Measurements from ENCODE around the gene ERF.

ERF gene

DNA sequence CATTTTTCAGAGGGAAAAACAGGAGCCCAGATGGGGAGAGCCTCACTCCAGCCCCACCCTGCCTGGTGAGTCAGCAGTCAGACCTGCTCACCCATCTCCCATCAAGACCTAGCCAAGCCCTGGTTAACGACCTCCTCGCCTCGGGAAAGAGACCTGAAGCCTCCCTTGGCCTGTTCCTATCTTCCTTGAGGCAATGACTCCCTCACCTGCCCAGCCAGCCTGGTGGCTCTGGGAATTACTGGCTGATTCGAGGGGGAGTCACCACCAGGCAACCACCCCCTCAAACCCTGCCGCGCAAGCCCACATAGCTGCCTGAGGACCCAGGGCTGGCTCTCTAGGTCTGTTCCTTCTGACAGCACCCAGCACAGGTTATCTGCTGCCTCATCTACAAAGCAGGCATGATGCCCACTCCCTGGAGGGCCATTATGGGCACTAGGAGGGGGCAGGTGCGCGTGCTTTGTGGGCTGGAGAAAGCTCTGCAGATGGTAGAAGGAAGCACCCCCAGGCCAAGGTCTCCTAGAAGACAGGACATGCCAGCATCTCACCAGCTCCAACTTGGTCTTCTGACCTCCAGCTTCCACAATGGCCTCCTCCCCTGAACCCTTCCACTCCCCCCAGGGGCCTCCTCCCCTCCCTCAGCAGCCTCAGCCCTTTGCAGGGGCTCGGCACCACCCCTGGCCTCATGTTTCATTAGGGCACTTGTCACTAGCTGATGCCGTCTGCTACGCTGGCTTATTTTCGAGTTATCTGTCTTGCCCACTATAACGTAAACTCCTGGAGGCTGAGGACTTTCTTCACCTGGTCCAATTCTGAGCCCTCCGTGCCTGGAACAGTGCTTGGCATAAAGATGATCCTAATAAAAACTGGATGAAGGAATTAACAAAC is 47.8 kb downstream of the ERF start:
- no peak for DNase-seq

GRCh38 chr19:42204664-42205063 is 50.3 kb downstream of the ERF start:
- DNase-seq, result no peak

DNA sequence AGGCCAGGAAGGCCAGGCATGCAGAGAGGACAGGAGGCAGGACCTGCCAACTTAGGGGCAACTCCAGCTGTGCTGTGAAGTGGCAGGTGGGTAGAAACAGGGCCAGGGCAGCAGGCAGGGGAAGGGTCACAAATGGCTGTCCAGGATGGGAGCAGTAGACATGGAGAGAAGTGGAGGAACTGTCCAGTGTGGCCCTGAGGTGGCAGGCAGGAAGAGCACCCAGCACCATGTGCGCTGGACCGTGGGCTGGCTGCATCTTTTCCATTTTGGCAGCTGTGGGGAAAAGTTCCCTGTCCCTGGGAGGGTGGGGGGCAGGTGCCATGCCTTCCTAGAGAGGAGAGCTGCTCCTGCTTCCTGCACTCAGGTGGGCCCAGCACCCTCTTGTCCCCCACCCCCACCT is 51.2 kb downstream of the ERF start:
- DNase-seq, result no peak

- peak; percentile 69 for DNase-seq
Measured at GRCh38 chr19:42202290-42202880, 52.5 kb downstream of the ERF start.

DNA sequence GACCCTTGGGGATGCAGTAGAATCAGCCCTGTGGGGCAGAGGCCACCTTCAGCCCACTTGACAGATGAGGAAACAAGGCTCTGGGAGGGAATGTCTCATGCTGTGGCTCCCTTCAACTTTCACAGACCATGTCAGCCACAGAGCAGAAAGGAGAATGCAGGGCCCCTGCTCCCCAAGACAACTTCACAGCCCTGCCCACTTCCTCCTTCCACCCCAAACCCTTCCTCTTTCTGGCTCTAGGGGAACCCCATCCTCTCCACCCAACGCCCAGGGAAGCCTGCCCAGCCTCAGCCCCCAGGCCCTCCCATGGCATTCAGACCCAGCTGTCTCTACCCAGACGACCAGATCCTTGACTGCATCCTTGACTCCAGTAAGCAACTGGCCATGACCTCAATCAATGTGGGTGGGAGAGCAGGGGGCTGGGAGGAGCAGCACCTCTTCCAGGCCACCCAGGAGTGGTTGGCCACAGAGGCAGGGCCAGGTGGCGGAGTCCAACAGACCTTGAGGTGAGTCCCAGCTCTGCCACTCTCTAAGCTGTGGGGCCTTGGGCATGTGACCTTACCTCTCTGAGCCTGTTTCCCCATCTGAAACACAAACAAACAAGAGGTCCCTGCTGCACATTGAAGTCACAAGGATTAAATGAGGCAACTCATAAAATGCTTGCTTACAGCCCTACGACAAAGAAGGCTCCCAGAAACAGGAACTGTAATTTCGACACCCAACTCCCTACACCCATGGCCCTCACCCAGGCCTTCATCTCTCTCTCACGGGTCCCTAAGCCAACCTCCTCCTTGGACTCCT is 53.2 kb downstream of the ERF start:
- peak; percentile 98 for DNase-seq

DNA sequence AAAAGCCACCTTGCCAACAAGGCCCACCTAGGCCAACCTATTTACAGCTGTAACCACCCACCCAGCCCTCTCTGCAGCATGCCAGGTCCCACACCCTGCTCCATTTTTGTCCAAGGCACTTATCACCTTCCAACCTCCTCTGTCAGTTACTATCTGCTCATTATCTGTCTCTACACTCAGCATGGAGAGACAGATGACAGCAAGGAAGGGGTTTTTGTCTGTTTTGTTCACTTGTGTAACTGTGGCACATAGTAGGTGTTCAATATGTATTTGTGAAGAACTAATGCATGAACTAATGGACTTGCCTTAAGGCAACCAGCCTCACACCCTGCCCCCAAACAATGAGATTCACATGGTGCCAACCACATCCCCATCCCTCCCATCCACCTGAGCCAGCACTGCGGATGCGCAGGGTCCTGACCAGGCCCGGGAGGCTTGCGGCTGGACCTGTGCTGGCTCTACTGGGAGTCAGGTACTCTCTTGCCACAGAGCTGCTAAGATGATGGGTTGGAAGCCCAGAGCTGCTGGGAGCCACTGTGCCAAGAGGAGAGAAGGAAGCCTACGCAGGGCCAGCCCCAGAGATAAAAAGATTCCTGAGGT is 54.7 kb downstream of the ERF start:
- no peak for DNase-seq

- DNase-seq, result peak; percentile 87
Measured at GRCh38 chr19:42199440-42200115, 55.4 kb downstream of the ERF start.

DNA sequence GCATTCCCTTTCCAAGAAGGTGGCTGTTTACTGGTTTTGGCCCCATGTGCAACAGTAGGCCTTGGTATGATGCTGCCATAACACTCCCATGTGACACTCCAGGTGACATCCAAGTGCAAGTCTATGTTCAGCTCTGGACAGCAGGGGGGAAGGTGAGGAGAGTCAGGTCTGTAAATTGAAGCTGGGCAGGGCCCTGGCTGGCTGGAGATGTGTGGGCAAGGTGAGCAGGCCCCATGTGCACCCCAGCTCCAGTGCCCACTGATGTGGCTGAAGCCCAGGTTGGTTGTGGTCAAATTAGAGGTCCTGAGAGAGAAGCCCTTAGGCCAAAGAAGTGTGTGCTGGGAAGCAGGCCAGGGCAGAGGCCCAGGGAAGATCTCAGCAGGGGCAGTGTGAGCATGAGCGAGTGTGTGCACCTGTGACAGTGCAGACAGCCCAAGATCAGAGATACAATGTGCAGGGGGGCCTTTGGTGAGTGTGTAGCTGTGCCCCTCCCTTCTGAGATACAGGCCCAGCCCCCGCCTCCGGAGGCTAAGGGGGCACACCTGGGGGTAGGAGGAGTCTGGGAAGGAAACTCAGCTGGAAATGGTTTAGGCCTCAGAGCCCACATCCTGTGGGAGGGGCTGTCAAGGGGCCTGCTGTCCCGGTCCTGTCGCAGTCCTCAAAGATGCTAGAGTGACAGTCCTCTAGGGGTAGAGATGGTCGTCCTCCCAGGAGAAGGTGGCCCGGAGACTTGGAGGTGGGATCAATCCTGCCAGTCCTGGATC is 56.1 kb downstream of the ERF start:
- DNase-seq, result peak; percentile 78

All from MV-4-11 (cell line).